ENCODE results near the gene RPL3.

- TF ChIP-seq YY1 (IDR thresholded peaks at IDR 0.05) (no peak), RAD21 (IDR thresholded peaks at IDR 0.05) (no peak), CTCF (IDR thresholded peaks at IDR 0.05; ENCODE audit: low read depth, low read length, missing input control) (no peak), EGR1 (IDR thresholded peaks at IDR 0.05; ENCODE audit: low read depth in 2 of 2) (no peak), MAX (IDR thresholded peaks at IDR 0.05) (no peak), REST (IDR thresholded peaks at IDR 0.05) (no peak), ATF3 (IDR thresholded peaks at IDR 0.05) (no peak), SP1 (IDR thresholded peaks at IDR 0.05) (no peak), JUND (IDR thresholded peaks at IDR 0.05) (no peak), GABPA (IDR thresholded peaks at IDR 0.05 in 1 of 2, conservative IDR thresholded peaks at IDR 0.05 in 1 of 2) (no peak), FOXA1 (IDR thresholded peaks at IDR 0.05) (no peak), TAF1 (conservative IDR thresholded peaks at IDR 0.05) (no peak), HNF4G (IDR thresholded peaks at IDR 0.05) (no peak)
These were observed 41.4 kb upstream of the RPL3 start for GRCh38 chr22:39360674-39361413.
